GM19467 (cell line): ENCODE measurements around the gene MMD.
"Not testable (repeated sequence)": the region's sequence is repeated elsewhere in the genome, so short reads cannot be mapped to it uniquely, and the experiment has no call there.

Experiments used
- ATAC-seq: cut with Tn5 transposase; IDR thresholded peaks from one replicate; pipeline ENCODE4 v1.9.1; 2021; ENCODE audit warnings: mild to moderate bottlenecking, moderate library complexity; ENCODE audit not compliant: unreplicated experiment

MMD gene

GRCh38 chr17:55444471-55445441 lies 23.1 kb upstream of the MMD start:
- ATAC-seq, result peak; percentile 72

GRCh38 chr17:55443904-55444303 lies 22.3 kb upstream of the MMD start:
- ATAC-seq, result no peak

DNA sequence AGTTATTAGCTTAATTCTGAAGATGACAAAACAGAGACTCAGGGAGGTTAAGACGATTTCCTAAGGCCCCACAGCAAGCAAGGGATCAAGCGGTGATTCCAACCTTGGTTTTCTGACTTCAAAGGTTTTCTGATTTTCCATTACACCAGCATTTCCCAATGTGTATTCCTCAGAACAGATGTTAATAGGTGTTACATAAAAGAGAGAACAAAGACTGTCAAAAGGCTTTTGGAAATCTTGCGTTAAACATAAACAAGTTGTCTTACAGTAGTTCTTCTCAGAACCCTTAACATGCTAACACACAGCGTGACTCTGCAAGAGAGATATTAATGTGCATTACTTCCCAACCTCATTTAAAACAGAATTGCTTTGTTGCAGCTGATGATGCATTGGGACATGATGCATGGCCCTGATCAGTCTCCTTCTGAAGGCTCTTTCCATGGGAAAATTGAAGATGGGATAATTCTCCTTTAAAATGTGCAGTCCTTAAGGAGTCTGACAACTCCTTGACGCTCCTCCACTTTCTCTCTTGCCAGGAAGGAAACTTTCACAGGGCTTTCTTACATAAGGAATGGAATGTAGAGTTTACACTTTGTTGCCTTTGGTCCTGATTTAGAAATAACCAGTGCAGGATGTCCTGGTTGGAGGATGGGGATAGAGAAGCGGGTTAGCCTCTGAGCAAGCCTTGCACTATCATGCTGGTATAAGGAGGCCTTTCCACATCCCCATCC lies 21.5 kb upstream of the MMD start:
- ATAC-seq, result no peak

- ATAC-seq, result no peak
These were observed 20.8 kb upstream of the MMD start for GRCh38 chr17:55442462-55442861.

DNA sequence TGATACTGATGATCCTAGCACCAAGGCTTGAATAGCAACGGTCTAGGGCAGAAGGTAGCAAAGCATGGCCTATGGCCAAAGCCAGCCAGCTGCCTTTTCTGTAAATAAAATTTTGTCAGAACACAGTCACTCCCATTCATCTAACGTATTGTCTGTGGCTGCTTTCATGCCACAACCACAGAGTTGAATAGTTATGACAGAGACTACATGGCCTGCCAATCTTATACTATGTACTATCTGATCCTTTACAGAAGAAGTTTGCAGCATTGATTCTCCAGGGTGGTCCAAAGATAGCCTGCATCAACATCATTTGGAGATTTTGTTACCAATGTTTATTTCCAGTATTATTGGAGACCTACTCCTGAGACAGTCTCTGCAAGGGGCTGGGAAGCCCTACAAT lies 19.9 kb upstream of the MMD start:
- no peak for ATAC-seq

DNA sequence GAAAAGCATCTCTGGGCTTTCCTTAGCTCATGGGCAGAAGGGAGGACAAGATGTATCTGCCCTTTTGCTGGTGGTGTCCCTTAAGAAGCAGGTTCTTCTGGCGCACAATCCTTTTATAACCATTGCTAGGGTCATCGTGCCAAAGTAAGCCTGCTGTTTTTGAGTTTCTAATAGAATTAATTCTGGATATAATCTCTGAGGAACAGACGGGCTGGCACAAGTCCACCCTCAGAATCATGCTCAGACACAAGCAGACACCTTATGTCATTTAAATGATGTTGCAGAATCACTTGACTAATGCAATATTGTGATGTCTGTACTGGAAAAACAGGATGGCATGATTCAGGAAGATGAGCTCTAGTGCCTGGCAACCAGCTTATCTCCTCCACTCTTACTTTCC lies 18.8 kb upstream of the MMD start:
- ATAC-seq, result no peak

- ATAC-seq, result peak; percentile 76
These were observed 15.5 kb upstream of the MMD start for GRCh38 chr17:55437159-55437605.

DNA sequence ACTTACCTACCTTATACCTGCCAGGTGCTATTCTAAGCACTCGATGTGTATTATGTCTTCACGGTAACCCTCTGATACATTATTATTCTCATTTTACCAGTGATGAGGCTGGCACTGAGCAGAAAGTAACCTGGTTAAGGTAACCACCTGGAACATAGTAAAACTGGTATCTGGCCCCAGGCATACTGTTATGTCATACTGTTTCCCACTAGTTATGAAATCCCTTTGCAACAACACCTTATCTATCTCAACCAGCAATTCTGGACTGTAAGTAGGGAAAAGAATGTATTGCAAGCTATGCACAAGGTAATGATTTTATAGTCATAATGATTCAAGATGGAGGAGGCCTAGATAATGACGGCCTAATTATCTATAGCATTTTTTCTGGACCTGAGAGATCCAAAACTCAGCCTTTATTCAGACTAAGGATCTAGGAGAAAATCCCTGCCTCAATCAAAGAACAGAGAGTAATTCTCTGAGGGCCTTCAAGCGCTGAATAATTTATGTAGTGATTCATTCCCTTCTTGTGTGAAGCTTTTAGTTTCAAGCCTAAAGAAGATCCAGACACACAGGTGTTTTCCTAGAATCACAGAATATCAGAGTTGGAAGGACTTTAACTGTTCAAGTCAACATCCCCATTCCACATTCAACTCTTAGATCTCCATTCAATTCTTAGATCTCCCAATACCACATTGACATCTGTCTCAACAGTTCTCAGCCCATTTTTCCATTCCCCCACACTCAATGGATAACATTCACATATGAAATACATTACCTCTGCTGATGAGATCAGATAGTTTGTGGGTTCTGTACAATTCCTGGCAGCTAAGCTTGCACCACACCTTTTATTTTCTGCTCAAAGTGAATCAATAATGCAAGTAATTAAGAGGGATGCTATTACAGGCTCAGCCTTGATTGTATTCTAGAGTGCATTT lies 14.9 kb upstream of the MMD start:
- ATAC-seq, result peak; percentile 8

- no peak for ATAC-seq
These were observed 13.8 kb upstream of the MMD start for GRCh38 chr17:55435408-55435807.

DNA sequence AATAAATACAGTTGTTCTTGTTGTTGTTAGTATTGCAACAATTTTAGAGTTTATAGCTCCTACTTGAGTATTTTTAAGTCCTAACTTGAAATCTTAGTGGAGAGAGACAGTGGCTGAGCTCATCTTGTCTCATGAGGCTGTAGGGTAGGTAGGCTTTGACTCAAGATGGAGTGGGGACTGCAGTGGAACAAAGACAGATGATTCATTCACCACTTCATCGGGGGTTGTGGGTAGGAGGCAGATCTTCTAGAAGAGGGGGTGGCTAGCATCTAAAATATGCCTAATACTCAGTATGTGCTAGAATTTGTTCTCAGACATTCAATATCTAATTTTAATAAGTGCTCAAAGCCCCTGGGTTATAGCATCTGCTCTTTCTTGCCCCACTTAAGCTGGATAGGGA lies 13.1 kb upstream of the MMD start:
- ATAC-seq, result no peak

GRCh38 chr17:55433629-55434422 lies 12.2 kb upstream of the MMD start:
- ATAC-seq, result no peak

GRCh38 chr17:55433029-55433628 lies 11.5 kb upstream of the MMD start:
- no peak for ATAC-seq

- ATAC-seq, result no peak
These were observed 10.9 kb upstream of the MMD start for GRCh38 chr17:55432358-55433028.

GRCh38 chr17:55431914-55432313 lies 10.3 kb upstream of the MMD start:
- ATAC-seq, result not testable (repeated sequence)

GRCh38 chr17:55430541-55431288 lies 9.1 kb upstream of the MMD start:
- ATAC-seq, result no peak

DNA sequence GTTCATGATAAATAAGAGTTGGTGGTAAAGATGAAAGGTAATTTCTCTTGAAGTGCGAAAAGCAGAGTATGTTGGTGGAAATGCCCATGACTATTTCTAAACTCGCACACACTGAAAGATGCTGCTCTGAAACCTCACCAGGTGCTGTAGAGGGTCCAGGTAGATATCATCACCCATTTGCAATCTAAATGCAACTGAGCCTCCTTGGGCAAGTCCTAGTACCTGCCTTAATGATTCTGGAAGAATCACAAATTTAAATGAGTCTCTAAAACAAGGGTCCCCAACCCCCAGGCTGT lies 5.9 kb upstream of the MMD start:
- no peak for ATAC-seq

GRCh38 chr17:55426851-55427586 lies 5.4 kb upstream of the MMD start:
- ATAC-seq, result no peak
